A549 (cell line): Measurements from ENCODE around the gene MRPL17. TPM values are rescaled to one million over a fixed set of nuclear protein-coding genes. Genes with fewer than 3 reads are reported as not detected.
"Not testable (repeated sequence)": the region's sequence is repeated elsewhere in the genome, so short reads cannot be mapped to it uniquely, and the experiment has no call there.

Experiments used
- ATAC-seq, 2 experiments: fragments of 200-7000 bp in 1 of 2; fragments of >200 bp in 1 of 2; cut with Nextera tagmentation in 1 of 2; cut with Tn5 transposase in 1 of 2; 3 replicates each; pipeline versions ENCODE4 v1.8.0 to v1.9.1; 2018 to 2020; ENCODE audit warnings: mild to moderate bottlenecking in 1 of 2, moderate library complexity in 1 of 2
- CTCF ChIA-PET: fragments of 300-600 bp; sonication (Branson Sonifier 250); formaldehyde crosslinking; extraction: SDS; loops from one replicate; lab custom pipeline; 2021; ENCODE audit warnings: antibody characterized with exemption, inconsistent platforms; lab: Yijun Ruan, JAX
- POLR2A ChIA-PET: fragments of 350-600 bp; formaldehyde crosslinking; extraction: SDS; loops from one replicate; lab custom pipeline; 2021; ENCODE audit warnings: antibody characterized with exemption, inconsistent platforms; lab: Yijun Ruan, JAX
- DNase-seq, 2 experiments: peaks; one replicate each; pipeline versions ENCODE4 v3.0.0 to v3.0.0-alpha.2; 2011 to 2016; ENCODE audit warnings: low read depth in 1 of 2, low spot score in 1 of 2
- FAIRE-seq: peaks from 2 replicates; lab custom pipeline; 2011; peaks lifted over from hg19 to GRCh38; lab: Jason Lieb, UNC
- H3K27ac ChIP-seq, 2 experiments: fragments of >200 bp; sonication (Bioruptor Twin); formaldehyde crosslinking; 3 replicates each; pipeline ENCODE4 v1.5.1; 2016 to 2017
- H3K4me1 ChIP-seq: fragments of >200 bp; sonication (Bioruptor Twin); formaldehyde crosslinking; 3 replicates; pipeline ENCODE4 v1.6.1; 2016
- H3K4me2 ChIP-seq: fragments of >200 bp; sonication (Bioruptor Twin); formaldehyde crosslinking; 3 replicates; pipeline ENCODE4 v1.6.1; 2016
- H3K4me3 ChIP-seq: fragments of >200 bp; sonication (Bioruptor Twin); formaldehyde crosslinking; 3 replicates; pipeline ENCODE4 v1.5.1; 2016
- H3K9me3 ChIP-seq: fragments of >200 bp; sonication (Bioruptor Twin); formaldehyde crosslinking; 3 replicates; pipeline ENCODE4 v1.6.1; 2016
- ATOH8 ChIP-seq: fragments of 250-450 bp; sonication (Bioruptor Pico); IDR thresholded peaks from 2 replicates; pipeline ENCODE4 v1.5.0; 2020; ENCODE audit warnings: low read depth, mild to moderate bottlenecking, moderate library complexity
- BCL3 ChIP-seq: fragments of >200 bp; sonication (Bioruptor Twin); formaldehyde crosslinking; IDR thresholded peaks from 3 replicates; pipeline ENCODE4 v1.6.1; 2016
- BHLHE40 ChIP-seq: IDR thresholded peaks from 2 replicates; pipeline ENCODE4 v1.6.1; 2012; ENCODE audit warnings: low read depth, low read length, inconsistent platforms
- CBX2 ChIP-seq: fragments of 200-600 bp; sonication (generic); IDR thresholded peaks from 2 replicates; pipeline ENCODE4 v1.6.1; 2016; ENCODE audit warnings: low read depth, mild to moderate bottlenecking, borderline replicate concordance
- CEBPB ChIP-seq, 2 experiments: fragments of >200 bp in 1 of 2; sonication (Bioruptor Twin) in 1 of 2; formaldehyde crosslinking in 1 of 2; IDR thresholded peaks; 2 replicates each; pipeline ENCODE4 v1.6.1; 2012 to 2016
- E2F6 ChIP-seq: IDR thresholded peaks from 2 replicates; pipeline ENCODE4 v1.6.1; 2012; ENCODE audit warnings: low read depth, borderline replicate concordance
- FOSL2 ChIP-seq, 2 experiments: fragments of 450-650 bp in 1 of 2; fragments of >200 bp in 1 of 2; sonication (Bioruptor Twin) in 1 of 2; formaldehyde crosslinking; IDR thresholded peaks; 2 replicates each; pipeline versions ENCODE4 v1.5.0 to v1.6.1; 2016 to 2020; ENCODE audit warnings: mild to moderate bottlenecking in 1 of 2, moderate library complexity in 1 of 2
- FOXS1 ChIP-seq: fragments of 250-450 bp; sonication (Bioruptor Pico); IDR thresholded peaks from 2 replicates; pipeline ENCODE4 v1.5.0; 2020; ENCODE audit warnings: mild to moderate bottlenecking, moderate library complexity
- HDAC2 ChIP-seq: fragments of 200-600 bp; sonication (generic); IDR thresholded peaks from 2 replicates; pipeline ENCODE4 v1.6.1; 2016
- HOXA7 ChIP-seq: fragments of 250-450 bp; sonication (Bioruptor Pico); IDR thresholded peaks from 2 replicates; pipeline ENCODE4 v1.5.0; 2020; ENCODE audit warnings: mild to moderate bottlenecking, moderate library complexity
- KDM1A ChIP-seq: fragments of 200-600 bp; sonication (generic); IDR thresholded peaks from 2 replicates; pipeline ENCODE4 v1.6.1; 2016; ENCODE audit warnings: low read depth, mild to moderate bottlenecking
- KDM5A ChIP-seq: fragments of 200-600 bp; sonication (generic); IDR thresholded peaks from 2 replicates; pipeline ENCODE4 v1.6.1; 2016; ENCODE audit warnings: antibody characterized with exemption, mild to moderate bottlenecking
- MYC ChIP-seq: IDR thresholded peaks from 2 replicates; pipeline ENCODE4 v1.6.1; 2012; ENCODE audit warnings: mild to moderate bottlenecking, inconsistent platforms, low read length, improper control_type of control experiment, borderline replicate concordance
- POLR2A ChIP-seq: IDR thresholded peaks from 2 replicates; pipeline ENCODE4 v1.6.1; 2012; ENCODE audit warnings: mild to moderate bottlenecking, low read length
- RAD21 ChIP-seq, 2 experiments: fragments of >200 bp in 1 of 2; sonication (Bioruptor Twin) in 1 of 2; formaldehyde crosslinking in 1 of 2; IDR thresholded peaks in 1 of 2; conservative IDR thresholded peaks in 1 of 2; 2 replicates in 1 of 2; 3 replicates in 1 of 2; pipeline ENCODE4 v1.6.1; 2012 to 2018; ENCODE audit warnings: inconsistent platforms in 1 of 2
- REST ChIP-seq: fragments of 200-600 bp; sonication (generic); IDR thresholded peaks from 2 replicates; pipeline ENCODE4 v1.6.1; 2016; ENCODE audit warnings: antibody characterized with exemption, mild to moderate bottlenecking, moderate library complexity
- SMC3 ChIP-seq: fragments of >200 bp; sonication (Bioruptor Twin); formaldehyde crosslinking; IDR thresholded peaks from 3 replicates; pipeline ENCODE4 v1.6.1; 2018; ENCODE audit warnings: inconsistent platforms
- SREBF2 ChIP-seq: fragments of 450-650 bp; IDR thresholded peaks from 2 replicates; pipeline ENCODE4 v1.6.1; 2014; ENCODE audit warnings: mild to moderate bottlenecking, moderate library complexity
- WGBS: methylation state at CpG from one replicate; pipeline ENCODE4 v1.1.6; 2017; ENCODE audit errors: missing lambda C conversion rate; 5-methylcytosine and 5-hydroxymethylcytosine counted together
- polyA plus RNA-seq, 4 experiments: library from polyadenylated mRNA; depleted of rRNA in 3 of 4; stranded (reverse); fragments of >200 nt; fragmentation: RNase III in 1 of 4; extraction: RNeasy Plus Mini Kit Qiagen cat#74134 plus additional on column Dnase treatment in 1 of 4; gene quantifications; 2 replicates in 3 of 4; 3 replicates in 1 of 4; pipeline ENCODE4 v1.2.3, GENCODE V29; 2011 to 2017

The MRPL17 gene
- polyA plus RNA-seq, 2 of the 4 experiments (the other 2 are of a cell fraction), result 96.8 to 128 TPM

- WGBS, result 45% methylated on average over 3 of the region's 3 CpGs
- H3K4me3 ChIP-seq, H3K27ac ChIP-seq, DNase-seq, ATAC-seq, H3K4me2 ChIP-seq, FAIRE-seq, H3K9me3 ChIP-seq, POLR2A ChIA-PET, H3K4me1 ChIP-seq: not testable (repeated sequence)
- CTCF ChIA-PET, result interaction anchor here (1.0 to 1.2 kb wide), 4 partner anchors 20 to 339 kb away, joined by 3 to 5 read pairs (median 4); no protein-coding TSS in a partner anchor
These were observed 18.8 kb upstream of the MRPL17 start for GRCh38 chr11:6701955-6702354.

- Histone ChIP-seq H3K4me2 (no peak overlapping the region), H3K27ac (no peak overlapping the region), H3K4me3 (no peak overlapping the region), H3K9me3 (no peaks in the 10 kb centered on the region), H3K4me1 (no peaks in the 10 kb centered on the region)
- CTCF ChIA-PET, result interaction anchor here (0.9 to 2.2 kb wide), 4 partner anchors 10 to 316 kb away, joined by 4 to 16 read pairs (median 8); partner anchors contain the start of gene MRPL17
- FAIRE-seq (no peak), ATAC-seq (no peak), DNase-seq (no peak)
- WGBS, result 27% methylated on average over 1 of the region's 1 CpG
- POLR2A ChIA-PET, result interaction anchor here (1.6 kb wide), 1 partner anchor 12 kb away, joined by 5 read pairs; the partner anchor contains the start of gene MRPL17
- TF ChIP-seq HDAC2, result no peak
- no peak for TF ChIP-seq FOSL2 (IDR thresholded peaks at IDR 0.05)
- no peak for TF ChIP-seq FOSL2 (CRISPR knock-in tag; IDR thresholded peaks at IDR 0.05)
- TF ChIP-seq BCL3, result no peak
- TF ChIP-seq KDM5A, result no peak
- TF ChIP-seq CEBPB (IDR thresholded peaks at IDR 0.05), result no peak
- TF ChIP-seq SREBF2, result no peak
- TF ChIP-seq KDM1A, result no peak
- no peak for TF ChIP-seq HOXA7 (CRISPR knock-in tag)
- TF ChIP-seq RAD21 (conservative IDR thresholded peaks at IDR 0.05 in 1 of 2, IDR thresholded peaks at IDR 0.05 in 1 of 2), result no peak
- TF ChIP-seq CBX2, result no peak
- no peak for TF ChIP-seq FOXS1 (CRISPR knock-in tag)
- no peak for TF ChIP-seq BHLHE40
- TF ChIP-seq POLR2A, result no peak
- no peak for TF ChIP-seq E2F6
- TF ChIP-seq MYC, result no peak
- no peak for TF ChIP-seq REST
- TF ChIP-seq ATOH8 (CRISPR knock-in tag), result no peak
- TF ChIP-seq SMC3, result no peak
These were observed 12.2 kb upstream of the MRPL17 start for GRCh38 chr11:6695377-6695776.
